Non-pigmented ciliary epithelial cell (primary cell): ENCODE measurements around the gene PGA4.
"Not testable (repeated sequence)": the region's sequence is repeated elsewhere in the genome, so short reads cannot be mapped to it uniquely, and the experiment has no call there.

Experiments
- DNase-seq: peaks from one replicate; pipeline ENCODE4 v3.0.0-alpha.2; 2010; ENCODE audit warnings: low read depth

The PGA4 gene

GRCh38 chr11:61250796-61251765 is 28.9 kb downstream of the PGA4 start:
- not testable (repeated sequence) for DNase-seq

GRCh38 chr11:61252332-61252731 is 30.2 kb downstream of the PGA4 start:
- not testable (repeated sequence) for DNase-seq

GRCh38 chr11:61254403-61255025 is 32.4 kb downstream of the PGA4 start:
- peak; percentile 9 for DNase-seq

GRCh38 chr11:61256710-61257482 is 34.7 kb downstream of the PGA4 start:
- no peak for DNase-seq

GRCh38 chr11:61258546-61258945 is 36.4 kb downstream of the PGA4 start:
- DNase-seq, result no peak

GRCh38 chr11:61259363-61259762 is 37.2 kb downstream of the PGA4 start:
- no peak for DNase-seq

GRCh38 chr11:61264371-61264770 is 42.2 kb downstream of the PGA4 start:
- DNase-seq, result no peak

GRCh38 chr11:61264795-61265194 is 42.6 kb downstream of the PGA4 start:
- no peak for DNase-seq

- DNase-seq, result no peak
Observed at GRCh38 chr11:61265357-61265756, 43.2 kb downstream of the PGA4 start.

- DNase-seq, result no peak
Observed at GRCh38 chr11:61266602-61267001, 44.5 kb downstream of the PGA4 start.

- DNase-seq, result no peak
Observed at GRCh38 chr11:61267437-61267841, 45.3 kb downstream of the PGA4 start.

- no peak for DNase-seq
Observed at GRCh38 chr11:61268588-61269250, 46.6 kb downstream of the PGA4 start.

GRCh38 chr11:61270354-61271076 is 48.4 kb downstream of the PGA4 start:
- DNase-seq, result peak; percentile 28

- no peak for DNase-seq
Observed at GRCh38 chr11:61272731-61273130, 50.6 kb downstream of the PGA4 start.

GRCh38 chr11:61273178-61274078 is 51.3 kb downstream of the PGA4 start:
- DNase-seq, result no peak

- DNase-seq, result no peak
Observed at GRCh38 chr11:61274084-61274483, 51.9 kb downstream of the PGA4 start.

- DNase-seq, result no peak
Observed at GRCh38 chr11:61275191-61275590, 53.0 kb downstream of the PGA4 start.

- DNase-seq, result no peak
Observed at GRCh38 chr11:61277186-61278000, 55.2 kb downstream of the PGA4 start.

GRCh38 chr11:61278001-61278470 is 55.9 kb downstream of the PGA4 start:
- no peak for DNase-seq
